K562 (cell line): ENCODE data around the gene DEF6. TPM values are rescaled to one million over a fixed set of nuclear protein-coding genes. Genes with fewer than 3 reads are reported as not detected.

ENCODE experiments used
- BHLHE40 ChIP-seq: IDR thresholded peaks from 2 replicates; pipeline ENCODE4 v1.6.1; 2011; ENCODE audit warnings: low read length, improper control_type of control experiment
- CBX2 ChIP-seq: fragments of 200-600 bp; sonication (generic); IDR thresholded peaks from one replicate; pipeline ENCODE4 v1.6.1; 2012; ENCODE audit warnings: mild to moderate bottlenecking, low read length, inconsistent platforms; ENCODE audit not compliant: insufficient read depth, poor library complexity, severe bottlenecking
- ELK1 ChIP-seq: sonication (generic); formaldehyde crosslinking; IDR thresholded peaks from 2 replicates; pipeline ENCODE4 v1.8.1; 2022; ENCODE audit warnings: missing genetic modification reagents
- MEIS2 ChIP-seq: fragments of 450-650 bp; IDR thresholded peaks from 2 replicates; pipeline ENCODE4 v1.6.1; 2014; ENCODE audit warnings: mild to moderate bottlenecking; ENCODE audit not compliant: partially characterized antibody
- SOX6 ChIP-seq: fragments of 450-650 bp; IDR thresholded peaks from 2 replicates; pipeline ENCODE4 v1.6.1; 2014; ENCODE audit warnings: mild to moderate bottlenecking
- U2AF1 ChIP-seq: fragments of 200-400 bp; formaldehyde crosslinking; optimal IDR thresholded peaks from 2 replicates; pipeline ENCODE3; 2017; ENCODE audit warnings: mild to moderate bottlenecking, low read depth, low read length, moderate library complexity
- ZFP30 ChIP-seq: fragments of 250-450 bp; sonication (Bioruptor Pico); IDR thresholded peaks from 2 replicates; pipeline ENCODE4 v1.8.0; 2022; ENCODE audit warnings: moderate library complexity, mild to moderate bottlenecking, inconsistent platforms, borderline replicate concordance
- ZNF780A ChIP-seq: fragments of 250-450 bp; sonication (Bioruptor Pico); IDR thresholded peaks from 2 replicates; pipeline ENCODE4 v1.5.0; 2021; ENCODE audit warnings: mild to moderate bottlenecking
- polyA plus RNA-seq, 8 experiments: library from polyadenylated mRNA; depleted of rRNA in 4 of 8; stranded (reverse) in 5 of 8; unstranded in 3 of 8; fragments of >200 nt; fragmentation: Nextera tagmentation in 2 of 8; fragmentation: Illumina TruSeq in 1 of 8; extraction: Ambion mirVana in 2 of 8; extraction: Trizol in 1 of 8; gene quantifications; 2 replicates each; pipeline versions ENCODE4 v1.2.1 to v1.2.3, GENCODE V29; 2011 to 2014; ENCODE audit warnings: inconsistent platforms in 1 of 8, missing spikeins in 1 of 8
- total RNA-seq, 7 experiments: library from RNA; depleted of rRNA in 6 of 7; stranded (reverse); fragments of >200 nt in 6 of 7; fragmentation: Illumina TruSeq in 2 of 7; extraction: Trizol in 2 of 7; gene quantifications; 2 replicates each; pipeline versions ENCODE4 v1.2.1 to v1.2.3, GENCODE V29; 2011 to 2021; ENCODE audit warnings: low replicate concordance in 1 of 7
- TF ChIP-seq, protein P1 (sequence below): fragments of 200-600 bp; sonication (generic); IDR thresholded peaks from one replicate; pipeline ENCODE4 v1.6.1; 2012; ENCODE audit warnings: mild to moderate bottlenecking, low read depth, low read length, inconsistent platforms
- TF ChIP-seq, protein P2 (sequence below), 3 experiments: fragments of 200-800 bp in 1 of 3; fragments of 250-450 bp in 1 of 3; fragments of 450-650 bp in 1 of 3; sonication (Bioruptor Pico) in 1 of 3; sonication (Bioruptor generic) in 1 of 3; formaldehyde crosslinking in 1 of 3; IDR thresholded peaks; 2 replicates each; pipeline versions ENCODE4 v1.6.1 to v1.8.0; 2016 to 2022; ENCODE audit warnings: mild to moderate bottlenecking in 2 of 3, missing genetic modification characterization in 2 of 3, missing compliant biosample characterization in 1 of 3, moderate library complexity in 1 of 3

DEF6 gene
- total and polyA plus RNA-seq, 9 of the 15 experiments (the other 6 are each of a cell fraction or from before 2014, with no cell fraction given) = 1.3 to 44.6 (median 22.7) TPM

DNA sequence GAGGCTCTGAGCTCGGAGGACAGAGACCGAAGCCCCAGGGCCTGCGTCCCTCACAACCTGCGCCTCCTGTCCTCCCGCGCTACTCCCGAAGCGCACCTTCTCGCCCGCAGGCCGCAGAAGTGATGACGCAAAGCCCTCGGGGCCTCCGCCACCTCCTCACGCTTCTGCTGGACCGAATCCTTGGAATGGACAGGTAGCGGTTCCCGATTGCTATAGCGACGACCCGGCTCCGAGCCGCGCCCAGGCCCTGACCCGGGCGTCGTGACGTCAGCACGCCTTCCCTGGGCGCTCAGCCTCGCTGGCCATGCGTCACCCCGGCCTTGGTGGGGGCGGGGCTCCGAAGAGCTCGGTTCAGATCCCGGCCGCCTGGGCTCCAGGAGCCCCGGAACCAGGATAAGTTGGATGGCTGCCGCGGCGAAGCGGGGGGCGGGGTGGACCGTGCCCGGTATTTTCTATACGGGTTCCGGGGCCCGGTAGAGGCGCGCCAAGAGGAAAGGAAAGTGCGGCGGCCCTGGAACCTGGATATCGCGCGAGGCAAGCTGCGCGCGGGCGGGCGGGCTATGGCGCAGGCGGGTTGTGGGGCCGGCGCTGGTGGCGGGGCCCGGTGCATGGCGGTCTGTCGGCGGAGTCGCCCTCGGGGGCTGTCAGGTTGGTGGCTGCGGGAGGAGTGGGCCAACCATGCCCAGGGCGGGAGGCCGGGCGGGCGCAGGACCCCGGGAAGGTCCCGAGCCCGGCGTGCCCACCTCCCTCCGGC, 38.2 kb upstream of the DEF6 start, which contains the start of gene ZNF76 (continued):
- TF ChIP-seq, protein P1, sequence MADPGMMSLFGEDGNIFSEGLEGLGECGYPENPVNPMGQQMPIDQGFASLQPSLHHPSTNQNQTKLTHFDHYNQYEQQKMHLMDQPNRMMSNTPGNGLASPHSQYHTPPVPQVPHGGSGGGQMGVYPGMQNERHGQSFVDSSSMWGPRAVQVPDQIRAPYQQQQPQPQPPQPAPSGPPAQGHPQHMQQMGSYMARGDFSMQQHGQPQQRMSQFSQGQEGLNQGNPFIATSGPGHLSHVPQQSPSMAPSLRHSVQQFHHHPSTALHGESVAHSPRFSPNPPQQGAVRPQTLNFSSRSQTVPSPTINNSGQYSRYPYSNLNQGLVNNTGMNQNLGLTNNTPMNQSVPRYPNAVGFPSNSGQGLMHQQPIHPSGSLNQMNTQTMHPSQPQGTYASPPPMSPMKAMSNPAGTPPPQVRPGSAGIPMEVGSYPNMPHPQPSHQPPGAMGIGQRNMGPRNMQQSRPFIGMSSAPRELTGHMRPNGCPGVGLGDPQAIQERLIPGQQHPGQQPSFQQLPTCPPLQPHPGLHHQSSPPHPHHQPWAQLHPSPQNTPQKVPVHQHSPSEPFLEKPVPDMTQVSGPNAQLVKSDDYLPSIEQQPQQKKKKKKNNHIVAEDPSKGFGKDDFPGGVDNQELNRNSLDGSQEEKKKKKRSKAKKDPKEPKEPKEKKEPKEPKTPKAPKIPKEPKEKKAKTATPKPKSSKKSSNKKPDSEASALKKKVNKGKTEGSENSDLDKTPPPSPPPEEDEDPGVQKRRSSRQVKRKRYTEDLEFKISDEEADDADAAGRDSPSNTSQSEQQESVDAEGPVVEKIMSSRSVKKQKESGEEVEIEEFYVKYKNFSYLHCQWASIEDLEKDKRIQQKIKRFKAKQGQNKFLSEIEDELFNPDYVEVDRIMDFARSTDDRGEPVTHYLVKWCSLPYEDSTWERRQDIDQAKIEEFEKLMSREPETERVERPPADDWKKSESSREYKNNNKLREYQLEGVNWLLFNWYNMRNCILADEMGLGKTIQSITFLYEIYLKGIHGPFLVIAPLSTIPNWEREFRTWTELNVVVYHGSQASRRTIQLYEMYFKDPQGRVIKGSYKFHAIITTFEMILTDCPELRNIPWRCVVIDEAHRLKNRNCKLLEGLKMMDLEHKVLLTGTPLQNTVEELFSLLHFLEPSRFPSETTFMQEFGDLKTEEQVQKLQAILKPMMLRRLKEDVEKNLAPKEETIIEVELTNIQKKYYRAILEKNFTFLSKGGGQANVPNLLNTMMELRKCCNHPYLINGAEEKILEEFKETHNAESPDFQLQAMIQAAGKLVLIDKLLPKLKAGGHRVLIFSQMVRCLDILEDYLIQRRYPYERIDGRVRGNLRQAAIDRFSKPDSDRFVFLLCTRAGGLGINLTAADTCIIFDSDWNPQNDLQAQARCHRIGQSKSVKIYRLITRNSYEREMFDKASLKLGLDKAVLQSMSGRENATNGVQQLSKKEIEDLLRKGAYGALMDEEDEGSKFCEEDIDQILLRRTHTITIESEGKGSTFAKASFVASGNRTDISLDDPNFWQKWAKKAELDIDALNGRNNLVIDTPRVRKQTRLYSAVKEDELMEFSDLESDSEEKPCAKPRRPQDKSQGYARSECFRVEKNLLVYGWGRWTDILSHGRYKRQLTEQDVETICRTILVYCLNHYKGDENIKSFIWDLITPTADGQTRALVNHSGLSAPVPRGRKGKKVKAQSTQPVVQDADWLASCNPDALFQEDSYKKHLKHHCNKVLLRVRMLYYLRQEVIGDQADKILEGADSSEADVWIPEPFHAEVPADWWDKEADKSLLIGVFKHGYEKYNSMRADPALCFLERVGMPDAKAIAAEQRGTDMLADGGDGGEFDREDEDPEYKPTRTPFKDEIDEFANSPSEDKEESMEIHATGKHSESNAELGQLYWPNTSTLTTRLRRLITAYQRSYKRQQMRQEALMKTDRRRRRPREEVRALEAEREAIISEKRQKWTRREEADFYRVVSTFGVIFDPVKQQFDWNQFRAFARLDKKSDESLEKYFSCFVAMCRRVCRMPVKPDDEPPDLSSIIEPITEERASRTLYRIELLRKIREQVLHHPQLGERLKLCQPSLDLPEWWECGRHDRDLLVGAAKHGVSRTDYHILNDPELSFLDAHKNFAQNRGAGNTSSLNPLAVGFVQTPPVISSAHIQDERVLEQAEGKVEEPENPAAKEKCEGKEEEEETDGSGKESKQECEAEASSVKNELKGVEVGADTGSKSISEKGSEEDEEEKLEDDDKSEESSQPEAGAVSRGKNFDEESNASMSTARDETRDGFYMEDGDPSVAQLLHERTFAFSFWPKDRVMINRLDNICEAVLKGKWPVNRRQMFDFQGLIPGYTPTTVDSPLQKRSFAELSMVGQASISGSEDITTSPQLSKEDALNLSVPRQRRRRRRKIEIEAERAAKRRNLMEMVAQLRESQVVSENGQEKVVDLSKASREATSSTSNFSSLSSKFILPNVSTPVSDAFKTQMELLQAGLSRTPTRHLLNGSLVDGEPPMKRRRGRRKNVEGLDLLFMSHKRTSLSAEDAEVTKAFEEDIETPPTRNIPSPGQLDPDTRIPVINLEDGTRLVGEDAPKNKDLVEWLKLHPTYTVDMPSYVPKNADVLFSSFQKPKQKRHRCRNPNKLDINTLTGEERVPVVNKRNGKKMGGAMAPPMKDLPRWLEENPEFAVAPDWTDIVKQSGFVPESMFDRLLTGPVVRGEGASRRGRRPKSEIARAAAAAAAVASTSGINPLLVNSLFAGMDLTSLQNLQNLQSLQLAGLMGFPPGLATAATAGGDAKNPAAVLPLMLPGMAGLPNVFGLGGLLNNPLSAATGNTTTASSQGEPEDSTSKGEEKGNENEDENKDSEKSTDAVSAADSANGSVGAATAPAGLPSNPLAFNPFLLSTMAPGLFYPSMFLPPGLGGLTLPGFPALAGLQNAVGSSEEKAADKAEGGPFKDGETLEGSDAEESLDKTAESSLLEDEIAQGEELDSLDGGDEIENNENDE = no peak
- peak; percentile 45 for TF ChIP-seq MEIS2
- peak; percentile 82 for TF ChIP-seq SOX6
- no peak for TF ChIP-seq ELK1 (CRISPR knock-in tag)
- no peak for TF ChIP-seq ZNF780A (CRISPR knock-in tag)
- no peak for TF ChIP-seq ZFP30
- TF ChIP-seq BHLHE40 = peak; percentile 86
- no peak for TF ChIP-seq U2AF1
- no peak for TF ChIP-seq CBX2
- TF ChIP-seq, protein P2, sequence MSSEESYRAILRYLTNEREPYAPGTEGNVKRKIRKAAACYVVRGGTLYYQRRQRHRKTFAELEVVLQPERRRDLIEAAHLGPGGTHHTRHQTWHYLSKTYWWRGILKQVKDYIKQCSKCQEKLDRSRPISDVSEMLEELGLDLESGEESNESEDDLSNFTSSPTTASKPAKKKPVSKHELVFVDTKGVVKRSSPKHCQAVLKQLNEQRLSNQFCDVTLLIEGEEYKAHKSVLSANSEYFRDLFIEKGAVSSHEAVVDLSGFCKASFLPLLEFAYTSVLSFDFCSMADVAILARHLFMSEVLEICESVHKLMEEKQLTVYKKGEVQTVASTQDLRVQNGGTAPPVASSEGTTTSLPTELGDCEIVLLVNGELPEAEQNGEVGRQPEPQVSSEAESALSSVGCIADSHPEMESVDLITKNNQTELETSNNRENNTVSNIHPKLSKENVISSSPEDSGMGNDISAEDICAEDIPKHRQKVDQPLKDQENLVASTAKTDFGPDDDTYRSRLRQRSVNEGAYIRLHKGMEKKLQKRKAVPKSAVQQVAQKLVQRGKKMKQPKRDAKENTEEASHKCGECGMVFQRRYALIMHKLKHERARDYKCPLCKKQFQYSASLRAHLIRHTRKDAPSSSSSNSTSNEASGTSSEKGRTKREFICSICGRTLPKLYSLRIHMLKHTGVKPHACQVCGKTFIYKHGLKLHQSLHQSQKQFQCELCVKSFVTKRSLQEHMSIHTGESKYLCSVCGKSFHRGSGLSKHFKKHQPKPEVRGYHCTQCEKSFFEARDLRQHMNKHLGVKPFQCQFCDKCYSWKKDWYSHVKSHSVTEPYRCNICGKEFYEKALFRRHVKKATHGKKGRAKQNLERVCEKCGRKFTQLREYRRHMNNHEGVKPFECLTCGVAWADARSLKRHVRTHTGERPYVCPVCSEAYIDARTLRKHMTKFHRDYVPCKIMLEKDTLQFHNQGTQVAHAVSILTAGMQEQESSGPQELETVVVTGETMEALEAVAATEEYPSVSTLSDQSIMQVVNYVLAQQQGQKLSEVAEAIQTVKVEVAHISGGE (CRISPR knock-in tag; IDR thresholded peaks at IDR 0.05) = peak in 1 of 3 experiments; percentile 18; a peak in 1 of 6 replicates
